Stimulated activated CD4-positive, alpha-beta T cell treated with anti-CD3 and anti-CD28 coated beads, Interleukin-2, amount 100 ng/mL, for 4 hours (primary cell): ENCODE measurements around the gene ALOX5.

ENCODE experiments used
- DNase-seq: peaks from one replicate; pipeline ENCODE4 v3.0.0-alpha.2; 2020; ENCODE audit warnings: low read depth

Gene ALOX5

DNA sequence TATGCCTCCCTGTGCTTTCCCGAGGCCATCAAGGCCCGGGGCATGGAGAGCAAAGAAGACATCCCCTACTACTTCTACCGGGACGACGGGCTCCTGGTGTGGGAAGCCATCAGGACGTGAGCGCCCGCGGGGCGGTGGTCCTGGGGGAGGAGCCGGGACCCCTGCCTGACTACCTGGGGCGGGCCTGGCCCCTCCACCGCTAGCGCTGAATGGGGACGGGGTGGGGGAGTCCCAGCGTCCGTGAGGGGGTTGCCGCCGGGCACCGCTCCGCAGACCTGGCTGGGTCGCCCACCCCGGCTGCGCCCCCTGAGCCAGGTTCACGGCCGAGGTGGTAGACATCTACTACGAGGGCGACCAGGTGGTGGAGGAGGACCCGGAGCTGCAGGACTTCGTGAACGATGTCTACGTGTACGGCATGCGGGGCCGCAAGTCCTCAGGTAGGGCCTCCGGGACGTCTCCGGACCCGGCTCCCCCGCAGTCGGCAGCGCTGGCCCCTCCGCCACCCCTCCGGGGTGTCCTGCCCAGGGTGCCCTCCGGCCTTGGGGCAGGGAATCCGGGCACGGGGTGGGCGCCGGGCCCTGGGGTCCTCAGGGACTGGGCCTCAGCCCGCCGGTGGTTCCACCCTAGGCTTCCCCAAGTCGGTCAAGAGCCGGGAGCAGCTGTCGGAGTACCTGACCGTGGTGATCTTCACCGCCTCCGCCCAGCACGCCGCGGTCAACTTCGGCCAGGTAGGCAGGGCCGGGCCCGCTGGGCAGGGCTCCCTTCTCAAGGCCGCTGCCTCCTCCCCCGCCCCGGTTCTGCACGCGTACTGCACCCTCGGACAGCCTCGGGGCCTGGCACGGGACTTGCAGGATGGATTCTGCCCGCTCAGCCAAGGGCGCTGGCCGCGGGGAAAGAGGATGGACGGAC, 69.3 kb downstream of the ALOX5 start:
- no peak for DNase-seq

DNA sequence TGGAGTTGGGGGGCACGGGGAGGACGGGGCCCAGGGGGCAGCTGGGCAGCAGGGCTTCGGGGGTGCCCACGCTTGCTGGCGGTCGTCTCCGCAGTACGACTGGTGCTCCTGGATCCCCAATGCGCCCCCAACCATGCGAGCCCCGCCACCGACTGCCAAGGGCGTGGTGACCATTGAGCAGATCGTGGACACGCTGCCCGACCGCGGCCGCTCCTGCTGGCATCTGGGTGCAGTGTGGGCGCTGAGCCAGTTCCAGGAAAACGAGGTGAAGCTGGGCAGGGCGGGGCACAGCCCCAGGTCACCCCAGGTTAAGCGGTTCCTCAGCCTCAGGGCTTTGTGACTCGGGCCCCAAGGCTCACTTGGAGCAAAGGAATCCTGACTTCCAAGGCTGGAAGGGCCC, 70.0 kb downstream of the ALOX5 start:
- DNase-seq = no peak

DNA sequence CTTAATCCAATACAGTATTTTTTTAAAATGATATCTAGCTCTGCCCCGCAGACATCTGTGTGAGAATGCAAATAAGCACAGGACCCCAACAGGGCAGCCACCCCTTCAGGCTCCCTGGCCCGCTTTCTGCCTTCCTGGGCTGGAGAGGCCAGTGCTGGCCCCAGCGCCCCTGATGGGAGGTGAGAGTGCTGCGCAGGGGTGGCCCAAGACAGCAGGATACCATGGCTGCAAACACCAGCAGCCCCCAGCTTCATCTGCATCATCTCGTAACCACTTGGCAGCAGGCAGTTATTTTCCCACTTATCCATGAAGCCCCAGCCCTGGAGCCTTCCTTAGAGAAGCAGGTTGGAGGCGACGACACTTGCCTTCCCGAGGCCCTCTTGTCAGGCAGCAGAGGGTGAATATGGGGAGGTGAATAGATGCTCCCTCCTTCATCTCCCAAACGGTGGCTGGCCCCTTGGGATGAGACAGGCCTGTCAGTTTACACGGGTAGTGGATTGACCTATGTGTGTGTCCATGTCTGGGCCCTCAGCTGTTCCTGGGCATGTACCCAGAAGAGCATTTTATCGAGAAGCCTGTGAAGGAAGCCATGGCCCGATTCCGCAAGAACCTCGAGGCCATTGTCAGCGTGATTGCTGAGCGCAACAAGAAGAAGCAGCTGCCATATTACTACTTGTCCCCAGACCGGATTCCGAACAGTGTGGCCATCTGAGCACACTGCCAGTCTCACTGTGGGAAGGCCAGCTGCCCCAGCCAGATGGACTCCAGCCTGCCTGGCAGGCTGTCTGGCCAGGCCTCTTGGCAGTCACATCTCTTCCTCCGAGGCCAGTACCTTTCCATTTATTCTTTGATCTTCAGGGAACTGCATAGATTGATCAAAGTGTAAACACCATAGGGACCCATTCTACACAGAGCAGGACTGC, 71.2 kb downstream of the ALOX5 start:
- no peak for DNase-seq

DNA sequence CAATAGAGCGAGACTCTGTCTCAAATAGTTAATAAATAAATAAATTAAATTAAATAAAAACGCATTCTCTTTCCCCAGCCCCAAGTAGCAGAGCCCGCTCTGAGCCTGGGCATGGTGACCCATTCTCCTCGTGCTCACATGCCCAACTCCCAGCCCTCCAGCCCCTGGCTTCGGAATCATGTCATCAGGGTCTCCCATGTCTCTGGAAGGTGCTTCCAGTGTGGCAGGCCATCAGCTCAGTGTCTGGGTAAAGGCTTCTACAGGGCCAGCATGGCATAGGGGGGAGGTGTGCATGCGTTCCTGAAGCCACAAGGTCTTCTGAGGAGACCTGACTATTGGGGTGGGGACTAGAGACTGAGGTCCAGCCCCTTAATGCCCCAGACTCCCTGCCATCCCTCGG, 72.8 kb downstream of the ALOX5 start:
- DNase-seq = no peak

DNA sequence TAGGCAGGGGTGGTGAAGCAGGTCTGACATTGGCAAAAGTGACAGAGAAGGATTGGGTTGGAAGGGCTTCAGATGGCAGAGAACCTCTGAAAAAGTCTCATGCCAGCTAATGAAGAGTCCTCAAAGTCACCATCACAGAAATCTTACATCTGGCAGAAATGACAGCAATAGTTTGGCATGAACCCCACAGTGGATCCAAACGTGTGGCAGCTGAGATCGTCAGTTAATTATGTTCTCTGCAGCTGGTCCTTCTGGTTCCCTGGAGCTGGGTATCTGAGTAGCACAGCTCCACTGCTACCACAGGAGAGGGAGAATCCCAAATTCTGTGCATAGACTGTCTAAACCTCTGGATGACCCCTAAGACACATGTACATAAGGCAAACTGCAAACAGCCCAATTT, 73.4 kb downstream of the ALOX5 start:
- no peak for DNase-seq

DNA sequence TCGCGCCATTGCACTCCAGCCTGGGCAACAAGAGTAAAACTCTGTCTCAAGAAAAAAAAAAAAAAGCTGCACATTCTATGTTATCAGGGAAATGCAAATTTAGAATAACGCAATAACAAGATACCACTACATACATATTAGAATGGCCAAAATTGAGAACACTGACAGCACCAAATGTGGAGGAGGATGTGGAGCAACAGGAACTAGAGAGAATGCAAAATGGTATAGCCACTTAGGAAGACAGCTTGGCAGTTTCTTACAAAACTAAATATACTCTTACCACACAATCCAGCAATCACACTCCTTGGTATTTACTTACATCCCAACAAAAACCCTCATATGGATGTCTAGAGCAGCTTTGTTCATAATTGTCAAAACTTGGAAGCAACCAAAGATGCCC, 76.8 kb downstream of the ALOX5 start:
- no peak for DNase-seq

DNA sequence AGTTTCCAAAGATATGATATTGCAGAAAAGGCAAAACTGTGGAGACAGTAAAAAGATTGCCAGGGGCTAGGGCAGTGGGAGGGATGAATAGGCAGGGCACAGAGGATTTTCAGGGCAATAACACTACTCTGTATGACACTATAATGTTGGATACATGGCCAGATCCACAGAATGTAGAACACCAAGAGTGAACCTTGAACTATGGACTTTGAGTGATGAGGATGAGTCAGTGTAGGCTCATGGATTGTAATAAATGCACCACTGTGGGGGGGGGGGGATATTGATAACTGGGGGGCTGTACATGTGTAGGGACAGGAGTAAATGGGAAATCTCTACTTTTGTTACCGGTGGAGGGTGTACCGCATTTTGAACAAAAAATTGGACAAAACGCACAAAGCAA, 77.4 kb downstream of the ALOX5 start:
- no peak for DNase-seq

DNA sequence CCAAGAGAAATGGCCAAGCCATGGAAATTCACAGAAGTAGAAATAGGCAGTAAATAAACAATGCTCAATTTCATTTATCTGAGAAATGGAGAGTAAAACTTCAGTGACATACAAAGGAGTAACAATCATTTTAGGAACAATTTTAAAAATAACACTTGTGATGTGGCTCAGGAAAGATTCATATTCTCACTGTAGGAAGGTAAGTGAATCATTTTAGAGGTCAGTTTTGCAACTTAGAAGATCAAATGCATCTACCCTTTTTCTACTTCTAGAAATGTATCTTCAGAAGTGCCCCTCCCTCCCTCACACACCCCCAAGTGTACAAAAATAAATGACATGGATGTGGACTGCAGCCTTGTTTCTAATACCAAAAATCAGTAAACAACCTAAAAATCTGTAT, 78.3 kb downstream of the ALOX5 start:
- no peak for DNase-seq

DNA sequence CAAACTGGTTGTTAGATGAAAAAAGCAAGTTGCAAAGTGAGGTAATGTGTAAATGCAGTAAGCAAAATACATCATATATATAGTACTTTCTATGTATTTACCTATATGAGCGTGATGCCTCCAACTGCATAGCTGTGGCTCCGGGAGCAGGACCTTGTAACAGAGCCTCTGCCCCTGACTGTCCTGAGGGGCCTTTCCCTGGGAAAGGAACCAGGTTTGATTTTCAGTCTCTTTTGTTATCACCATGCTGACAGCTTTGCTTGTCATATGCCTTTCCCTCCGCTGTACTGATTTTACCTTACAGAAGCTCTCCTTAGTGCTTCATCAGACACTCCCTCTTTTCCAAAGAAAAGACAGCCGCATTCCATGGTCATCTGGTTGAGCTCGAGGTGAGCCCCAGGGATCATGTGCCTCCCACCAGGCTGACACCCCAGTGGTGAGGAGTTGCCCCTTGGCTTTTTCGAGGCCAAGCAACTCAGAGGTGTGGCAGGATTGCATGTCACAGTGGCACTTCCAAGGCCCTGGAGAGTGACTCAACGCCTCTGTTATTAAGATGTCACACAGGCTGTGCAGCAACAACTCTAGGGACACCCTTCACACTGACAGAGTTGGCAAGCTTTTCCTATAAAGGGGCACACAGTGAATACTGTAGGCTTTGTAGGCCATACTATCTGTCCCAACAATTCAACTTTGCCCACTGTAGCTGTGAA, 78.9 kb downstream of the ALOX5 start:
- DNase-seq = no peak

DNA sequence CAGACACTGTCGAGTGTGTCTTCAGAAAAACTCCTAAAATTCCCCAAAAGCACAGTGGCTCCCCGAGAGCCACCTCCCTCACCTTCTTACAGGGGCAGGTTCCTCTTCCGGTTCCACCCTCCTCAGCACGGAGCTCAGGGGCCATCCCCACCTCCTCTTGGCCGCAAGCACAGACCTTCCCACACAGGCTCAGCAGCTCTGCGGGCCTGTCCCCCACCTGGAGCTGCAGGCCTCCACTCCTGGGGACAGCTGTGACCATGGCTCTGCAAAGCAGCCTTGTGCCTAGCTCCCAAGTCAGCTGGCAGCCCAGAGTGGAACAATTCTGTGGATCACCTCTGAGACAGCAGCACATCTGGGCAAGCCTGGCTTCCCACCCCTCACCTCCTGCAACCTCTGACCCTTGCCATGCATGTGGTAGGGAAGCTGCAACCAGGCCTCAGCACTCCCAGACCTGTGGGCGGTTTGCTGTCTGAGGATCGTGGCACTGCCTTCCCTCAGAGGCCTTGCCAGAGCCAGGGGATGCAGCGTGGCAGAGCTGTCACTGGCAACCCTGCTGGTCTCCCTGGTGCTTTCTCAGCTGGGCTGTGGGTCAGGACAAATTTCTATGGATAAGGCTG, 79.7 kb downstream of the ALOX5 start:
- DNase-seq = no peak

DNA sequence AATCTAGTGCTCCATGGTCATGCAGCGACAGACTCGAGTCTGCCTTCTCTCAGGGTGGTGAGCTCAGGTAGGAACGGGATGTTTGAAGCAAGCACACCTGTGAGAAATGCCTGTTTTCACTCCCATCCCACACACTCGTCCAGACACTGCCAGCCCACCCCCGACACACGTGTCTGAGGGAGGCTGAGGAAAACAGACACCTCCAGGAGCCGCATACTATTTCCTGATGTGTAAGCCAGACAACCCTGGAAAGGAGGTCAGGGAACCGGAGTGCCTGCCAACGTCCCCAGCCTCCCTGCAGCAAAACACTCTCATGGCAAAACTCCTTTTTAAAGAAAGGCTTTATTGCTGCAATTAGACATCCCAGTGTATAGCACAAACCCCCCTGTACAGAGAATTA, 80.2 kb downstream of the ALOX5 start:
- DNase-seq = no peak

DNA sequence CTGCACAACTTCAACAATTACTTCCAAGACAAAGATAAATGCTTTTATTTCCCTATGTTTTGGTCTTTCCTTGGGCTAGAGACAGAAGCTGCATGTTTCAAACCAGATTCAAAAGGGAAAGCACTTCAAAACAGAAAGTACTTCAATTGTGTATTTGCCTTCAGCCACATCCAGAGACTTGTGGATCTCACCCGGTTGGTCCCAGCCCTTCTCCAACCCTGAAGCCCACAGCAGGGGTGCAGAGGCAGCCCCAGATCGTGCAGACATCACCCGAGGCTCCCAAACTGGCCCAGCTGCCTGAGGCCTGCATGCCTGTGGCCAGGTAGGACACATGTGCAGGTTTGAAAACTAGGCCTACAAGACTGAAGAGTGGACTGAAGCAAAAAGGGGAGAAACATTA, 80.8 kb downstream of the ALOX5 start:
- DNase-seq = no peak

DNA sequence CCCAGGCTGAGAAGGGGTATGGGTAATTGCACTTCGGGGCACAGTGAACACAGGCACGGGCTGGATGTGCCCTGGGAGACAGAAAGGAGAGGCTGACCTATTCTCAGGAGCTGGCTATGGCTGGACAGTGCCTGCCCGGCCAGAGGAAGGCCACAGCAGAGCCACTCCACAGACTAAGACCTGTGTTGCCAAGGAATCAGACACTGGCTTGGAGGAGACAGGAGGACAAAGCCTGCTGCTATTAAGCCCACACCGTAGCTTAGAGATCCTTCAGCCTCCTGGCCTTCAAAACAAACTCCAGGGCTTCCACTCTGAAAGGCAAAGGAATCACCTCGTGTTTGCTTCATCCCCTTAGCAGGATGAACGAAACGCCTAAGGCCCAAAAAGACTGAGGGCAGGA, 82.2 kb downstream of the ALOX5 start:
- no peak for DNase-seq

DNA sequence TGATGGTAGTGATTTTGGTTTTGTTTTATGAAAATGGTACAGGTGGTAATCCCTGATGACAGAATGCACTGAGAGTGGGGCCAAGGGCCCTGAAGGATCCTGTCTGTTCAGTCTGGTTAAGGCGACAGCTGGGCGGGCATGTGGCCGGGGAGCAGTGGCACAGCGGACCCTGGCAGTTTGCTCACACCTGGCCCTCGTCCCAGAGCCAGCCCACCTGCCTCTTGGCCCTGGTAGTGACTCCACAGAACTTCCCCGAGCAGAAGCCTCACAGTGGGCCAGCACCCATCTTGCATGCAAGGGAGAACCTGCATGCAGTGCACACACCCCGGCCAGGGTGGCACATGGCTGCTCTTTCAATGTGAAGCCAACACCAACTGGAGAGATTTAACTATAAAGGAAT, 82.8 kb downstream of the ALOX5 start:
- no peak for DNase-seq

DNA sequence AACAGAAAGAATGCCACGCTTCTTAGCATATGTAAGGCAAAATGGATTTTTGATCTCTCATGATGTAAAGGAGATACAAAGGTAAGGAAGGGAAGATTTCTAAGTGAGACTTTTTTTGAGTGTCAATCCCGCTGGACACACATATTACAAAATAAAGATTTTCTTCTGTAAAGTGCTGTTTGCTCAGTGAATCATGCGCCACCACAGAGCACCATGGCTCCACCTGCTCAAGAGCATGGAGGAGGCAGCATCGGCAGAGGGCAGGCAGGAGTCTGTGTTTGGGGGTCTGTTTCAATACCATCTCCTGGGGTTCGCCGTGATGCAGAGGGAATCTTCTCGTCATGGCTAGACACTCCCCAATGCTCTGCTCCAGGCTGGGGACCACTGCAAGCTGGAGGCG, 83.5 kb downstream of the ALOX5 start:
- DNase-seq = no peak

DNA sequence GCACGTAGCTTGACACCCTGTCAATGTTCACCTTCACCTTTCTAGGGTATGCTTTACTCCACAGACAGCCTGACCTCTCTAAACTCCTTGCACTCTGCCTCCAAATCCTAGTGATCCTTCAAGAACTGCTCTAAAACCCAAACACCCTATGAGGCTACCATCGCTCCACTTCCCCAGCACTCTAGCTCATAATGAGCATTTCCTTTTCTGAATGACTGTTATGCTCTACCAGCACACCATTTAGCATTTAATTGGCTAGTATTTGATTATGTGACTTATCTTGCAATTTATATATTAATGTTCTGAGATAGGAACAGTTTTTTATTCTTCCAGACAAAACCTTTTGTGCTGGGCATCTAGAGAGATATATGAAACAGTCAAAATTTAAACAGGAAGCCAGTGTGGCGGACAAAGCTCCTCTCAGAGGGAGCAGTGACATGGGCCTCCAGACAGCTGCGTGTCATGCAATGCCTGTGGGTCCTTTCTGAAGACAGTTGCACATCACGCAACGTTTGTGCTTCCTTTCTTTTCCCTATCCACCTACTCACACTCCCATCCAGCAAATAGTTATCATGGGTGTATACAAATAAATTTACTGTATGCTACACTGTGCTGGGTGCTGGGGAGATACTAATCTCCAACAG, 86.3 kb downstream of the ALOX5 start:
- no peak for DNase-seq

DNA sequence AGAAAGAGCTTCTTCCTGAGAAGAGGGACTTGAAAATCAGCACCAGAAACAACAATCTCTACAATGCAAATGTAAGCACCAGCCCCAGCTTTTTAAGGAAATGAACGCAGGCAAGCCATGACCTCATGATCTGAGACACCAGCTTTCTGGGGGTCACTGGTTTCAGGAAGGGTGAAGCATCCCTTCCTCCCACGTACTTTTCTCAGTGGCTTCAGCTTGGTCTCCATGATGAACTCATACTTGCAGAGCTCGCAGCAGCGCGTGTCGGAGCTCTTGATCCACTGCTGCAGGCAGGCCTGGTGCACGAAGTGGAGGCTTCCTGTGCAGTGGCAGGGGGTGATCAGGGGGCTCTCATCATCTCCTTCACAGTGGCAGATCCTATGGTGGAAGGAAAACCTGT, 87.0 kb downstream of the ALOX5 start:
- DNase-seq = no peak

DNA sequence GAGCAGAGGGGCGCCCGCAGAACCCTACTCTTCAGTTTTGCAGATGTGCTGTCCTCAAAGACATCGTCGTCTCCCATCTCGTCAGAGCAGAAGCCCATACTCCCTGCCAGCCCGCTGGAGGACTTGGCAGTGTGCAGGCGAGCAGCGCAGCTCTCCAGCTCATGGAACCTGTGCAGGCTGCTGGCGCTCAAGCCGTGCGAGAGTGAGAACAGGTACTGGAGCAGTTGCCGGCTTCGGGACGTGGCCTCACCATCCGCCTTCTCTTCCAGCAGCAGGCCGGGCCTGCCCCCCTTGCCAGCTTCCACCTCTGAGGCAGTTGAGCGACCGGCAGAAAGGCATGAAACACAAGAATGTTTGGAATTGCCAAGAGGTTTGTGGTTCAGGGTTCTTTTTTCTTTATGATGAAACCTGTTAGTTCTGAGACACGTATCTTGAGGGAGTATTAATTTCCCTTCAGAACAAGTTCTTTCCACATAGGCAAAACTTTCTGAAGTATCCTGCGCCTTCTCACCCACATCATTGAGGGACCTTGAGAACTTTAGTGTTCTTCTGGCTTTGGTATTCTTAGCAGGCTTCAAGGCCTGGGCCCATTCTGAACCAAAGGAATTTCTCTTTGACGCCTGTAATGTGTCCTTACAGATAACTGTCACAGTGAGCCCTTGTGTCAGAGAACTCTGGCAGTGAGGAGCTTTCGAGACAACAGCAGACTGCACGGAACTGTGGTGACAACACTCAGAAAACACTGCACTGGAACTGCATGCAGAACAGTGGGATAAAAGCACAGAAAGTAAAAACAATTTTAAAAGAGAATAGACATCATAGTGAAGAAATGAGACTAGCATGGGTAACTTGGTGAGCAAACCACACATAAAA, 89.5 kb downstream of the ALOX5 start:
- DNase-seq = no peak

DNA sequence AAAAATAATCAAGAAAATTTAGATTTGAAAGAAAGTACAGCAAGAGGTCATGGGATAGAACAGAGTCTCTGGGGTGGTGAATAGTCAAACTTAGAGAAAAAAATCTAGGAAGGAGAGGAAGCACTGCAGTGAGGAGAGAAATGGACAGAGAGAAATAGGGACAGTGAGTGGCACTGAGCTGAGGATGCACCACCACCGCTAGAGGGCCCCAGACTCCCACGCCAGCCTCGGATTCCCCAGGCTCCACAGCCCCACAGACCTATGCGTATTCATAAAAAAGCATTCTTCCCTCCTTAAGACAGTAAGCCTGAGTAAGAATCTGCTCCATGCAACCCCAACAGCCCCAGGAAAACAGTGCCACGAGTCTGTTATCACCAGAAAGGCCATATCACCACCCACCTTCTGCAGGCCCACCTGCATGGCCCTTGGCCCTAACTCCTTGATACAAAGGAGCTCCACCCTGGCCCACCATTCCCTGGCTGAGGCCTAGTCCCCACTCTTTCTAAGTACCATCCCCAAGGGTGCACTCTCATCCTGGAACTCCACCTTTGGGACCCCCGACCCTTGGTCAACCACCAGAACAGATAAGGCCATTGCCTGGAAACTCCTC, 91.0 kb downstream of the ALOX5 start:
- peak; percentile 48 for DNase-seq

DNA sequence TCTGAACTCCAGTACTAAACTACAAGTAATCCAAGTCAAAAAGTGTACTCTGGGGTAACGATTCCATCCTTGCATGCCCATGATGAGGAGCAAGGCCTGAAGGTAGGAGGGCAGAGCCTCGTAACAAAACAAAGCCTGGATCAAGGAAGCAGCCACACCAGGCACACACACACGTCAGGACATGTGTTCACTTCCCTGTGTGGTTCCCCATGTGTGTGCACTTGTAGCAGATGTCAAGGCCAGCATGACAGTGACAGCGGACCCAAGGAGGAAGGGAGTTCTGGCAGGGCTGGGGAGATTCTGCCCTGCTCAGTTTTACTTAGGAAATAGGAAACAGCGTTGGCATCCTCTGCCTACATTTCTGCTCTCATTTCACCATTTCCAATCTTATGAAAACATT, 92.8 kb downstream of the ALOX5 start:
- no peak for DNase-seq
